Uterus (tissue), 2 donors: ENCODE measurements around the gene NR3C2.

Experiments used
- POLR2A ChIP-seq, 2 donors: fragments of 450-650 bp; IDR thresholded peaks; one replicate each; pipeline ENCODE4 v1.6.1; 2016; ENCODE audit warnings: antibody characterized with exemption in 2 of 2, mild to moderate bottlenecking in 1 of 2, moderate library complexity in 1 of 2
- TF ChIP-seq, protein P1 (sequence below), 4 experiments: fragments of 200-600 bp in 2 of 4; fragments of 450-650 bp in 2 of 4; sonication (generic) in 2 of 4; IDR thresholded peaks; one replicate each; pipeline ENCODE4 v1.5.1; 2016 to 2019; ENCODE audit warnings: antibody characterized with exemption in 4 of 4, mild to moderate bottlenecking in 2 of 4, moderate library complexity in 1 of 4

DNA sequence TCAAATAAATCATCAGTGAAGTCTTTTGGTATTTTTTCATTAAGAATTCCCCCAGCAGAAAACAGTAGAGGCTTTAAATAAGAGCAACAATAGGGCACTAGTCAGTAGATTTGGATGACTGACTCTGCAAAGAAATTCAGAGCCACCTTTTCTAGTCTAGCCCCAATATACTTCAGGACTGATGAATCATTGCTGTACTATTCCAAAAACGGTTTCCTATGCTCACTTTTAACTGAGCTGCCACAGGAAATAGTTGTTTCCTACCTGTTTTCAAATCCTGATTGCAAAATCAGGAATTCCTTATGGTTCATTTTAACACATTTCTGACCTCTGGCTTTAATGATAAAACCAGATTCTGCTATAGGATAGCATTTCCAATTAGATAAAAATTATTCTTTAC lies 171.6 kb downstream of the NR3C2 start:
- TF ChIP-seq, protein P1, sequence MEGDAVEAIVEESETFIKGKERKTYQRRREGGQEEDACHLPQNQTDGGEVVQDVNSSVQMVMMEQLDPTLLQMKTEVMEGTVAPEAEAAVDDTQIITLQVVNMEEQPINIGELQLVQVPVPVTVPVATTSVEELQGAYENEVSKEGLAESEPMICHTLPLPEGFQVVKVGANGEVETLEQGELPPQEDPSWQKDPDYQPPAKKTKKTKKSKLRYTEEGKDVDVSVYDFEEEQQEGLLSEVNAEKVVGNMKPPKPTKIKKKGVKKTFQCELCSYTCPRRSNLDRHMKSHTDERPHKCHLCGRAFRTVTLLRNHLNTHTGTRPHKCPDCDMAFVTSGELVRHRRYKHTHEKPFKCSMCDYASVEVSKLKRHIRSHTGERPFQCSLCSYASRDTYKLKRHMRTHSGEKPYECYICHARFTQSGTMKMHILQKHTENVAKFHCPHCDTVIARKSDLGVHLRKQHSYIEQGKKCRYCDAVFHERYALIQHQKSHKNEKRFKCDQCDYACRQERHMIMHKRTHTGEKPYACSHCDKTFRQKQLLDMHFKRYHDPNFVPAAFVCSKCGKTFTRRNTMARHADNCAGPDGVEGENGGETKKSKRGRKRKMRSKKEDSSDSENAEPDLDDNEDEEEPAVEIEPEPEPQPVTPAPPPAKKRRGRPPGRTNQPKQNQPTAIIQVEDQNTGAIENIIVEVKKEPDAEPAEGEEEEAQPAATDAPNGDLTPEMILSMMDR (IDR thresholded peaks at IDR 0.05): no peak
- no peak for TF ChIP-seq POLR2A (IDR thresholded peaks at IDR 0.05)
